Spleen (tissue), 7 donors: ENCODE results near the gene CYB561D2.

Source experiments
- CTCF ChIP-seq, 11 experiments: fragments of 200-600 bp in 7 of 11; fragments of 450-650 bp in 4 of 11; sonication (generic) in 4 of 11; IDR thresholded peaks in 8 of 11; conservative IDR thresholded peaks in 3 of 11; 1 replicate in 7 of 11; 2 replicates in 4 of 11; pipeline versions ENCODE4 v1.4.0 to v1.8.0; 2016 to 2021; ENCODE audit warnings: antibody characterized with exemption in 11 of 11, inconsistent platforms in 4 of 11, mild to moderate bottlenecking in 1 of 11
- POLR2AphosphoS5 ChIP-seq, 3 donors: sonication (generic); formaldehyde crosslinking; IDR thresholded peaks; one replicate each; pipeline ENCODE4 v1.5.1; 2017; ENCODE audit warnings: antibody characterized with exemption in 3 of 3
- donor health status: DM: no; HTN: no; CAD: no; lungs with moderate emphysema.
- donor health status: DM: no; HTN: no; CAD: no.
- donor health status: DM: no; HTN: no; CAD: no.

GRCh38 chr3:50373146-50374051 lies 22.7 kb downstream of the CYB561D2 start:
- TF ChIP-seq CTCF (IDR thresholded peaks at IDR 0.05 in 8 of 11, conservative IDR thresholded peaks at IDR 0.05 in 3 of 11), result no peak
- TF ChIP-seq POLR2AphosphoS5 (IDR thresholded peaks at IDR 0.05), result no peak
